Liver (tissue), 9 donors: ENCODE results near the gene VENTX. TPM values are rescaled to one million over a fixed set of nuclear protein-coding genes. Genes with fewer than 3 reads are reported as not detected.

ENCODE experiments used
- DNase-seq: peaks from one replicate; pipeline ENCODE4 v3.0.0-alpha.2; 2017; ENCODE audit warnings: low spot score
- H3K27ac ChIP-seq, 2 donors: one replicate each; pipeline ENCODE4 v1.7.0; 2013; ENCODE audit warnings: inconsistent platforms in 2 of 2, low read length in 2 of 2, control low read depth in 1 of 2, low read depth in 1 of 2, mild to moderate bottlenecking in 1 of 2
- H3K27me3 ChIP-seq, 4 donors: one replicate each; pipeline versions ENCODE4 v1.6.1 to v1.7.0; 2013; ENCODE audit warnings: low read length in 3 of 4, inconsistent platforms in 1 of 4, mild to moderate bottlenecking in 1 of 4, moderate library complexity in 1 of 4; ENCODE audit not compliant: control insufficient read depth in 4 of 4, insufficient read depth in 4 of 4
- H3K36me3 ChIP-seq, 4 donors: one replicate each; pipeline versions ENCODE4 v1.6.1 to v1.7.0; 2013; ENCODE audit warnings: low read length in 3 of 4, mild to moderate bottlenecking in 3 of 4, low read depth in 1 of 4, moderate library complexity in 1 of 4; ENCODE audit not compliant: control insufficient read depth in 4 of 4, insufficient read depth in 3 of 4
- H3K4me1 ChIP-seq, 4 donors: one replicate each; pipeline versions ENCODE4 v1.6.1 to v1.7.0; 2013; ENCODE audit warnings: low read length in 3 of 4, mild to moderate bottlenecking in 3 of 4, moderate library complexity in 1 of 4; ENCODE audit not compliant: control insufficient read depth in 4 of 4, insufficient read depth in 4 of 4
- H3K4me3 ChIP-seq, 3 donors: one replicate each; pipeline versions ENCODE4 v1.6.1 to v1.7.0; 2013; ENCODE audit warnings: low read length in 3 of 3, control low read depth in 1 of 3, low read depth in 1 of 3, mild to moderate bottlenecking in 1 of 3
- H3K9ac ChIP-seq, 2 donors: one replicate each; pipeline ENCODE4 v1.7.0; 2013; ENCODE audit warnings: low read length in 2 of 2, mild to moderate bottlenecking in 2 of 2, moderate library complexity in 2 of 2, control low read depth in 1 of 2, low read depth in 1 of 2
- H3K9me3 ChIP-seq, 4 donors: one replicate each; pipeline versions ENCODE4 v1.6.1 to v1.7.0; 2013; ENCODE audit warnings: low read length in 3 of 4; ENCODE audit not compliant: control insufficient read depth in 4 of 4
- EGR1 ChIP-seq, 2 donors: IDR thresholded peaks; 2 replicates each; pipeline ENCODE4 v1.6.1; 2016 to 2018; ENCODE audit warnings: antibody characterized with exemption in 2 of 2, low read depth in 2 of 2
- FOXA1 ChIP-seq: IDR thresholded peaks from 2 replicates; pipeline ENCODE4 v1.6.1; 2016; ENCODE audit warnings: antibody characterized with exemption
- FOXA2 ChIP-seq: IDR thresholded peaks from 2 replicates; pipeline ENCODE4 v1.6.1; 2016; ENCODE audit warnings: antibody characterized with exemption
- GABPA ChIP-seq, 2 donors: IDR thresholded peaks in 1 of 2; conservative IDR thresholded peaks in 1 of 2; 2 replicates each; pipeline ENCODE4 v1.6.1; 2016; ENCODE audit warnings: antibody characterized with exemption in 2 of 2, mild to moderate bottlenecking in 1 of 2, moderate library complexity in 1 of 2
- HNF4A ChIP-seq, 2 donors: conservative IDR thresholded peaks; 2 replicates each; pipeline ENCODE4 v1.6.1; 2016; ENCODE audit warnings: antibody characterized with exemption in 2 of 2, mild to moderate bottlenecking in 2 of 2
- HNF4G ChIP-seq: IDR thresholded peaks from 2 replicates; pipeline ENCODE4 v1.6.1; 2016; ENCODE audit warnings: antibody characterized with exemption
- JUND ChIP-seq, 2 donors: IDR thresholded peaks; 2 replicates each; pipeline ENCODE4 v1.6.1; 2016; ENCODE audit warnings: antibody characterized with exemption in 2 of 2
- RAD21 ChIP-seq, 2 donors: IDR thresholded peaks; 2 replicates each; pipeline ENCODE4 v1.6.1; 2016; ENCODE audit warnings: antibody characterized with exemption in 2 of 2, mild to moderate bottlenecking in 2 of 2
- RXRA ChIP-seq, 2 donors: IDR thresholded peaks; 2 replicates each; pipeline ENCODE4 v1.6.1; 2017 to 2018; ENCODE audit warnings: antibody characterized with exemption in 2 of 2, mild to moderate bottlenecking in 1 of 2
- SP1 ChIP-seq: IDR thresholded peaks from 2 replicates; pipeline ENCODE4 v1.6.1; 2018; ENCODE audit warnings: antibody characterized with exemption, mild to moderate bottlenecking
- TAF1 ChIP-seq: conservative IDR thresholded peaks from 2 replicates; pipeline ENCODE4 v1.6.1; 2016; ENCODE audit warnings: antibody characterized with exemption, mild to moderate bottlenecking
- YY1 ChIP-seq: IDR thresholded peaks from 2 replicates; pipeline ENCODE4 v1.6.1; 2016; ENCODE audit warnings: antibody characterized with exemption, mild to moderate bottlenecking
- WGBS: extraction: QIAGEN DNeasy Blood & Tissue Kit; methylation state at CpG from one replicate; pipeline ENCODE4 v1.1.7; 2013; 5-methylcytosine and 5-hydroxymethylcytosine counted together
- polyA plus RNA-seq, 2 donors: library from polyadenylated mRNA; stranded (reverse) in 1 of 2; unstranded in 1 of 2; fragments of 200-250 nt in 1 of 2; fragments of >200 nt in 1 of 2; fragmentation: Nextera tagmentation in 1 of 2; extraction: Ambion mirVana in 1 of 2; gene quantifications; one replicate each; pipeline versions ENCODE4 v1.2.1 to v1.2.3, GENCODE V29; 2013 to 2015
- total RNA-seq, 2 donors: library from RNA; depleted of rRNA; stranded (reverse); fragments of >200 nt; gene quantifications; one replicate each; pipeline ENCODE4 v1.2.3, GENCODE V29; 2014
- TF ChIP-seq, protein P1 (sequence below): fragments of 150-350 bp; IDR thresholded peaks from 2 replicates; pipeline ENCODE4 v1.5.1; 2017; ENCODE audit warnings: improper control_type of control experiment, low read depth, low read length; ENCODE audit not compliant: missing input control
- TF ChIP-seq, protein P2 (sequence below): IDR thresholded peaks from 2 replicates; pipeline ENCODE4 v1.6.1; 2016; ENCODE audit warnings: antibody characterized with exemption
- TF ChIP-seq, protein P3 (sequence below): IDR thresholded peaks from 2 replicates; pipeline ENCODE4 v1.6.1; 2016; ENCODE audit warnings: antibody characterized with exemption
- TF ChIP-seq, protein P4 (sequence below): IDR thresholded peaks from 2 replicates; pipeline ENCODE4 v1.6.1; 2016; ENCODE audit warnings: antibody characterized with exemption
- donor health status: healthy.
- donor health status: healthy.
- donor health status: healthy.
- donor health status: healthy.
- donor health status: healthy.

The VENTX gene
- total and polyA plus RNA-seq, 4 donors = 0.05 to 0.25 (median 0.09) TPM

DNA sequence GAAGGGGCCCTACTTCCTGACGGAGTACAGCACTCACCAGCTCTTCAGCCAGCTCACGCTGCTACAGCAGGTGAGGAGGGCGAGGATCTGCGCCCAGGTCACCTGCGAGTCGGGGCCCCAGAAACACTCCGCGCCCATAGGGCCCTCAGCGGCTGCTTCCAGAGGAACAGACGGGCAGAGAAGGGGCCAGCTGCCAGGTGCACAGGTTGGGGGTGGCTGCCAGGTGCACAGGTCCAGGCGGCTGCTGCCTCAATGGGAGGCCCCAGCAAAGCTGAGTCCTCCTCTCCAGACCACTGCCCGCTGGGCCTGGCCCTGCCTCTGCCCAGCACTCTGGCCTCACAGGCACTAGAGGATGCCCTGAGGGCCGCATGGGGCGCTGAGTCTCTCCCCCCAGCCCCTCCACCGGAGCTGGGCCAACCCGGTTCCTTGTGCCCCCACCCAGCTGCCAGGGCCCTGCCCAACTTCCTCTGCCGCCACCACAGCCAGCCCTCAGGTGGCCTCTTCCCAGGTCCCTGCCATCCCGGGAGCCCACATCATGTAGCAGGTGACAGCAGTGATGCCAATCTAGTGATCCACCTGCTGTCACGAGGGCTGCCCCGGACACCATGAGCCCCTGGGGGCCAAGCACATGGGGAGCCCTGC, 24.7 kb upstream of the VENTX start:
- Histone ChIP-seq H3K9me3 (no peaks in the 10 kb centered on the region), H3K4me1 (no peaks in the 10 kb centered on the region), H3K4me3 (no peak overlapping the region), H3K36me3 (no peaks in the 10 kb centered on the region), H3K9ac (no peak overlapping the region), H3K27me3 (peaks cover 0 to 2% (median 0%) of the 10 kb centered on the region in 4 donors), H3K27ac (no peak overlapping the region)
- WGBS = 87% methylated on average over 20 of the region's 20 CpGs
- TF ChIP-seq RAD21 (IDR thresholded peaks at IDR 0.05) = no peak
- TF ChIP-seq TAF1 = no peak
- TF ChIP-seq HNF4G = no peak
- no peak for TF ChIP-seq SP1
- no peak for TF ChIP-seq FOXA1
- TF ChIP-seq, protein P1, sequence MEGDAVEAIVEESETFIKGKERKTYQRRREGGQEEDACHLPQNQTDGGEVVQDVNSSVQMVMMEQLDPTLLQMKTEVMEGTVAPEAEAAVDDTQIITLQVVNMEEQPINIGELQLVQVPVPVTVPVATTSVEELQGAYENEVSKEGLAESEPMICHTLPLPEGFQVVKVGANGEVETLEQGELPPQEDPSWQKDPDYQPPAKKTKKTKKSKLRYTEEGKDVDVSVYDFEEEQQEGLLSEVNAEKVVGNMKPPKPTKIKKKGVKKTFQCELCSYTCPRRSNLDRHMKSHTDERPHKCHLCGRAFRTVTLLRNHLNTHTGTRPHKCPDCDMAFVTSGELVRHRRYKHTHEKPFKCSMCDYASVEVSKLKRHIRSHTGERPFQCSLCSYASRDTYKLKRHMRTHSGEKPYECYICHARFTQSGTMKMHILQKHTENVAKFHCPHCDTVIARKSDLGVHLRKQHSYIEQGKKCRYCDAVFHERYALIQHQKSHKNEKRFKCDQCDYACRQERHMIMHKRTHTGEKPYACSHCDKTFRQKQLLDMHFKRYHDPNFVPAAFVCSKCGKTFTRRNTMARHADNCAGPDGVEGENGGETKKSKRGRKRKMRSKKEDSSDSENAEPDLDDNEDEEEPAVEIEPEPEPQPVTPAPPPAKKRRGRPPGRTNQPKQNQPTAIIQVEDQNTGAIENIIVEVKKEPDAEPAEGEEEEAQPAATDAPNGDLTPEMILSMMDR = no peak
- TF ChIP-seq HNF4A (conservative IDR thresholded peaks at IDR 0.05) = no peak
- TF ChIP-seq FOXA2 = no peak
- no peak for TF ChIP-seq GABPA (IDR thresholded peaks at IDR 0.05 in 1 of 2, conservative IDR thresholded peaks at IDR 0.05 in 1 of 2)
- no peak for TF ChIP-seq EGR1 (IDR thresholded peaks at IDR 0.05; ENCODE audit: low read depth in 2 of 2)
- TF ChIP-seq, protein P2, sequence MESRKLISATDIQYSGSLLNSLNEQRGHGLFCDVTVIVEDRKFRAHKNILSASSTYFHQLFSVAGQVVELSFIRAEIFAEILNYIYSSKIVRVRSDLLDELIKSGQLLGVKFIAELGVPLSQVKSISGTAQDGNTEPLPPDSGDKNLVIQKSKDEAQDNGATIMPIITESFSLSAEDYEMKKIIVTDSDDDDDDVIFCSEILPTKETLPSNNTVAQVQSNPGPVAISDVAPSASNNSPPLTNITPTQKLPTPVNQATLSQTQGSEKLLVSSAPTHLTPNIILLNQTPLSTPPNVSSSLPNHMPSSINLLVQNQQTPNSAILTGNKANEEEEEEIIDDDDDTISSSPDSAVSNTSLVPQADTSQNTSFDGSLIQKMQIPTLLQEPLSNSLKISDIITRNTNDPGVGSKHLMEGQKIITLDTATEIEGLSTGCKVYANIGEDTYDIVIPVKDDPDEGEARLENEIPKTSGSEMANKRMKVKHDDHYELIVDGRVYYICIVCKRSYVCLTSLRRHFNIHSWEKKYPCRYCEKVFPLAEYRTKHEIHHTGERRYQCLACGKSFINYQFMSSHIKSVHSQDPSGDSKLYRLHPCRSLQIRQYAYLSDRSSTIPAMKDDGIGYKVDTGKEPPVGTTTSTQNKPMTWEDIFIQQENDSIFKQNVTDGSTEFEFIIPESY = no peak
- TF ChIP-seq JUND (IDR thresholded peaks at IDR 0.05) = no peak
- TF ChIP-seq YY1 = no peak
- TF ChIP-seq, protein P3, sequence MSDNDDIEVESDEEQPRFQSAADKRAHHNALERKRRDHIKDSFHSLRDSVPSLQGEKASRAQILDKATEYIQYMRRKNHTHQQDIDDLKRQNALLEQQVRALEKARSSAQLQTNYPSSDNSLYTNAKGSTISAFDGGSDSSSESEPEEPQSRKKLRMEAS = no peak
- TF ChIP-seq RXRA (IDR thresholded peaks at IDR 0.05) = no peak
- DNase-seq = no peak

DNA sequence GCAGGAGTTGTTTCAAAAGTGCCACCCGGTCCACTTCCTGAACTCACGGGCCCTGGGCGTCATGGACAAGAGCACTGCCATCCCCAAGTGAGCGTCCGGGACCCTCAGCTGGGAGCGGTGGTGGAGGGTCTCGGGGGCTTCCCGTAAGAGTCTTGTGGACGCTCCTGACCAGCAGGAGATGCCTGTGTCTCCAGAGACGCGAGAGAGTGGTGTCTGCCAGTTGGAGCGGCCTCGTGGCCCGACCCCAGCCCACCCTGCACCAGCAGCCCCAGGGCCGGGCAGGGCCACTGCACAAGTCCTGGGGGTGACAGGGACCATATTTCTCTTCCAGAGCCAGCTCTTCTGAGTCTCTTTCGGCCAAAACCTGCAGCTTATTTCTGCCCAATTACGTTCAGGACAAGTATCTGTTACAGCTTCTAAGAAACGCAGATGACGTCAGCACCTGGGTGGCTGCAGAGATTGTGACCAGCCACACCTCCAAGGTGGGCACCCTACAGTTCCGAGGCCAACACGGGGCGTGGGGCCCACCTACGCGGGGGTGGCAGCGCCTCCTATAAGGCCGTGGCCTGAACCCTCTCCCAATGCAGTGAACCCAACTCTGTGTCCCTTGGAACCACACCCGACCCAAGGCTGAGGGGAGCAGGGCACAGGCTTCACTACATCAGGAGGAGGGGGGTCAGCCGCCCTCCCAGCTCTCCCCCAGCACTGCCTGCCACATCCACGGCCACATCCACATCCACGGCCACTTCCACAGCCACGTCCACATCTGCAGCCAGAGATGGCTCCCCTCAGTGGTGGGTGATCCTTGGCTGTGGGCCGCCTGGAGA, 23.8 kb upstream of the VENTX start:
- Histone ChIP-seq H3K36me3 (no peaks in the 10 kb centered on the region), H3K27me3 (peaks cover 0 to 2% (median 0%) of the 10 kb centered on the region in 4 donors), H3K4me1 (no peaks in the 10 kb centered on the region), H3K4me3 (no peak overlapping the region), H3K9me3 (no peaks in the 10 kb centered on the region), H3K27ac (no peak overlapping the region), H3K9ac (no peak overlapping the region)
- DNase-seq = no peak
- no peak for TF ChIP-seq FOXA2
- no peak for TF ChIP-seq GABPA (IDR thresholded peaks at IDR 0.05 in 1 of 2, conservative IDR thresholded peaks at IDR 0.05 in 1 of 2)
- no peak for TF ChIP-seq RXRA (IDR thresholded peaks at IDR 0.05)
- TF ChIP-seq, protein P4, sequence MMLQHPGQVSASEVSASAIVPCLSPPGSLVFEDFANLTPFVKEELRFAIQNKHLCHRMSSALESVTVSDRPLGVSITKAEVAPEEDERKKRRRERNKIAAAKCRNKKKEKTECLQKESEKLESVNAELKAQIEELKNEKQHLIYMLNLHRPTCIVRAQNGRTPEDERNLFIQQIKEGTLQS = no peak
- TF ChIP-seq HNF4A (conservative IDR thresholded peaks at IDR 0.05) = no peak
- TF ChIP-seq FOXA1 = no peak
- 77% methylated on average over 32 of the region's 32 CpGs for WGBS
